BE2C (cell line): ENCODE measurements around the gene CLDN9.

ENCODE experiments used
- DNase-seq: peaks from one replicate; pipeline ENCODE4 v3.0.0-alpha.2; 2020
- H3K27me3 ChIP-seq: fragments of 250-450 bp; sonication (Bioruptor Pico); 2 replicates; pipeline ENCODE4 v1.5.1; 2020; ENCODE audit warnings: mild to moderate bottlenecking
- H3K36me3 ChIP-seq: fragments of 250-450 bp; sonication (Bioruptor Pico); 2 replicates; pipeline ENCODE4 v1.5.1; 2020; ENCODE audit warnings: mild to moderate bottlenecking
- H3K4me1 ChIP-seq: fragments of 250-450 bp; sonication (Bioruptor Pico); 2 replicates; pipeline ENCODE4 v1.5.1; 2020
- H3K4me3 ChIP-seq: 2 replicates; pipeline ENCODE4 v1.5.1; 2011; ENCODE audit warnings: low read depth, low read length
- H3K9me3 ChIP-seq: fragments of 250-450 bp; sonication (Bioruptor Pico); 2 replicates; pipeline ENCODE4 v1.5.1; 2020
- CTCF ChIP-seq: IDR thresholded peaks from 2 replicates; pipeline ENCODE4 v1.5.1; 2012; ENCODE audit warnings: mild to moderate bottlenecking, low read depth, low read length

CLDN9 gene

GRCh38 chr16:3028716-3029319 lies 16.1 kb downstream of the CLDN9 start:
- Histone ChIP-seq H3K4me3 (no peak overlapping the region), H3K4me1 (peaks cover 11% of the 10 kb centered on the region), H3K9me3 (no peaks in the 10 kb centered on the region), H3K27me3 (peaks cover 56% of the 10 kb centered on the region), H3K36me3 (peaks cover 19% of the 10 kb centered on the region)
- DNase-seq = no peak
- no peak for TF ChIP-seq CTCF

GRCh38 chr16:3029491-3030221 lies 16.9 kb downstream of the CLDN9 start:
- Histone ChIP-seq H3K4me1 (peaks cover 11% of the 10 kb centered on the region), H3K27me3 (peaks cover 64% of the 10 kb centered on the region), H3K9me3 (no peaks in the 10 kb centered on the region), H3K4me3 (no peak overlapping the region), H3K36me3 (peaks cover 19% of the 10 kb centered on the region)
- TF ChIP-seq CTCF = no peak
- no peak for DNase-seq

- no peak for TF ChIP-seq CTCF
- no peaks in the 10 kb centered on the region for H3K9me3 ChIP-seq
- peaks cover 72% of the 10 kb centered on the region for H3K27me3 ChIP-seq
- no peak for DNase-seq
- peaks cover 19% of the 10 kb centered on the region for H3K36me3 ChIP-seq
- H3K4me3 ChIP-seq = no peak overlapping the region
- peaks cover 11% of the 10 kb centered on the region for H3K4me1 ChIP-seq
Observed at GRCh38 chr16:3030222-3031212, 17.8 kb downstream of the CLDN9 start.

GRCh38 chr16:3032624-3033023 lies 19.9 kb downstream of the CLDN9 start:
- peaks cover 11% of the 10 kb centered on the region for H3K4me1 ChIP-seq
- no peak overlapping the region for H3K4me3 ChIP-seq
- no peak for TF ChIP-seq CTCF
- no peak for DNase-seq
- no peaks in the 10 kb centered on the region for H3K36me3 ChIP-seq
- H3K27me3 ChIP-seq = peaks cover 93% of the 10 kb centered on the region
- no peaks in the 10 kb centered on the region for H3K9me3 ChIP-seq

- Histone ChIP-seq H3K4me3 (no peak overlapping the region), H3K36me3 (no peaks in the 10 kb centered on the region), H3K9me3 (no peaks in the 10 kb centered on the region), H3K4me1 (peaks cover 3% of the 10 kb centered on the region; the same call in 1 of the 2 replicates), H3K27me3 (peaks cover 99% of the 10 kb centered on the region)
- no peak for TF ChIP-seq CTCF
- no peak for DNase-seq
Observed at GRCh38 chr16:3035289-3035971, 22.7 kb downstream of the CLDN9 start.
